ENCODE measurements around the gene DHX58.

Gene DHX58

DNA sequence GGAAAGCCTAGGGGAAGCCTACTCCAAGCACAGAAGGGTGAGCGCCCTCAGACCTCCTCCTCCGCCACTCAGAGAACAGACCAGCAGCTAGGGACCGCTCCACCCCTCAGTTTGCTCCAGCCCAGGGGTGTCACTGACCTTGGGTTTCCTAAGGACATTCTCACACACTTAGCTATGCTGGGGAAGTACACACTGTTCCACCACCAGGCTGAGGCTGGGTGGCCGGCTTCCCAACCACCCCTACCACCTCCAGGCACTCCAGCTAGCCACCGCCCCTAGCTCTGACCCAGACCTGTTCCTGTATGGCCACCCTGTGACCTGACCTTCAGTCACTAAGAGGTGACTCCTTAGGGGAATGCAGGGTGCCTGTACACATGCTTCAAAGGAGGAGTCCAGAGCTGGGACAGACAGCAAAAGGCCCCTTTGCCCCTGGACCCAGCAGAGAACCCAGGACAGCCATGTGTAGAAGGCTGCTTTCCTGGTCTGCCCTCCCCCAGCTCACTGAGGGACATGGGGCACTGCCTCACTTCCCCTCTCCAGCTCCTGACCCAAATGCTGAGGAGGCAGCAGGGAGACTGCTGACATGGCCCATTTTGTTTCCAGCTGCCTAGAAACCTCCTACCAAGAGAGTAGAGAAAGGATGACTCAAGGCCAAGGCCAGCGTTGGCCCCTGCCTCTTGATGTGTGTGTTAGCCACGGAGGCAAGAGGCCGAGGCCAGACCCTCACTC lies 16.8 kb upstream of the DHX58 start:
- DNase-seq (ENCODE audit: low read depth in 3 of 3) = no peak

DNA sequence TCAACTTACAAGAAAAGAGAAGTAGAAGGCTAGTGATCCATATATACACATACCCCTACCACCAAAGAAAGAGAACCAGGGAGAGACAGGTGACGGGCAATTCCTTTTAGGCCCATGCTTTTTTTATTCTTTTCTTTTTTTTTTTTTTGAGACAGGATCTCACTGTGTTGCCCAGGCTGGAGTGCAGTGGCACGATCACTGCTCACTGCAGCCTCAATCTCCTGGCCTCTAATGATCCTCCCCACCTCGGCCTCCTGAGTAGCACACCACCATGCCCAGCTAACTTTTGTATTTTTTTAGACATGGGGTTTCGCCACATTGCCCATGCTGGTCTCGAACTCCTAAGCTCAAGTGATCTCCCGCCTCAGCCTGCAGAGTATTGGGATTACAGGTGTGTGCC lies 14.9 kb upstream of the DHX58 start:
- DNase-seq (ENCODE audit: low read depth in 3 of 3) = no peak

DNA sequence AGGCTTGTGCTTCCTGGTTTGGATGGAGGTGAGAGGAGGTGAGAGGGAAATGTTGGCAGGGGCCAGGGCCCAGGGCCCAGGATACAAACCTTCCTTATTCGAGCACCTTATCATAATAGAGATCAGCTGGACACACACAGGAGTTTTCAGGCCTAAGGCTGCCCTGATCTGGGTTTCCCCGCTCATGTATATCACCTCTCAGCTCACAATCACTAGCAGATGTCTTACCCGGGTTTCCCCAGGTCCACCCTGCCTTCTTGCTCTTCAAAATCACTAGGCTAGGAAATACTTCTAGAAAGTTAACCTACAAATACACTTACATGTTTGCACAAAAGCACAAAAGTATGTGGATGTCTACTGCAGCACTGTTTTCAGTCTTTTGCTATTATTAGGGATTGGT lies 14.3 kb upstream of the DHX58 start:
- DNase-seq (ENCODE audit: low read depth in 3 of 3) = no peak

GRCh38 chr17:42125565-42125964 lies 13.1 kb upstream of the DHX58 start:
- DNase-seq (ENCODE audit: low read depth in 3 of 3) = no peak

- no peak for DNase-seq (ENCODE audit: low read depth in 3 of 3)
These were observed 11.7 kb upstream of the DHX58 start for GRCh38 chr17:42124256-42124655.

DNA sequence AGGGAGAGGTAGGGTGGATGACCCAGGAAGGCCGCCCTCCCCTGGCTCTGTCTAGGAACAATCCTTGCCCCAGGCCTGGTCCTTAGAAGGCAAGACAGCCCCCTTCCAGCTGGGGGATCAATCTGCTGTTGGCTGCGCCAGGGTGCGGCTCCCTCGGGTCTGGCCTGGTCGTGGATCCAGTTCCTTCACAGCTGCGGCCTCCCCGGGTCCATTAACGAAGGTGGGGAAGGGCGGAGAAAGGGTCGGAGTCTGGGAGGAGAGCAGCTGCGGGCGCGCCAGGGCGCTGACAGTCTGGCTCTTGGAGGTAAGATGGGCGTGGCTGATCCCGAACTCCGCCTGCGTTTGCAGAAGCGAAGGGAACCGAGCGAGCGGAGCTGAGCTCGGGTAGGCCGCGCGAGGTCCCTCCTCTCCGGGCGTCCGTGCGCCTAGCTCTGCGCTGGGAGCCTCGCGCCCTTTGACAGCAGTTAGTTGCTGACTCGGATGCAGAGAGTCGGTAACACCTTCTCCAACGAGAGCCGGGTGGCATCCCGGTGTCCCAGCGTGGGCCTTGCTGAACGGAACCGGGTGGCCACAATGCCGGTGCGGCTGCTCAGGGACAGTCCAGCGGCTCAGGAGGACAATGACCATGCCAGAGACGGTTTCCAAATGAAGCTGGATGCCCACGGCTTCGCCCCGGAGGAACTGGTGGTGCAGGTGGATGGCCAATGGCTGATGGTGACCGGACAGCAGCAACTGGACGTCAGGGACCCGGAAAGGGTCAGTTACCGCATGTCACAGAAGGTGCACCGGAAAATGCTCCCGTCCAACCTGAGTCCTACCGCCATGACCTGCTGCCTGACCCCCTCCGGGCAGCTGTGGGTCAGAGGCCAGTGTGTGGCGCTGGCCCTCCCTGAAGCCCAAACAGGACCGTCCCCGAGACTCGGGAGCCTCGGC lies 10.1 kb upstream of the DHX58 start, which contains the start of gene HSPB9:
Gene HSPB9 (plus strand): TSS at position 434 of the 933 bp plus-strand sequence. CDS start 47 bp downstream, at position 481.
- DNase-seq (ENCODE audit: low read depth in 3 of 3) = no peak

GRCh38 chr17:42120770-42121769 lies 8.6 kb upstream of the DHX58 start, which contains the start of gene KAT2A:
Gene KAT2A, minus strand, starts transcription at chr17:42121367. Its CDS starts 63 bp downstream, at chr17:42121304.
- DNase-seq (ENCODE audit: low read depth in 3 of 3) = peak; percentile 57 to 71 (median 64)

GRCh38 chr17:42120161-42120769 lies 7.8 kb upstream of the DHX58 start:
- no peak for DNase-seq (ENCODE audit: low read depth in 3 of 3)

- no peak for DNase-seq (ENCODE audit: low read depth in 3 of 3)
These were observed 6.8 kb upstream of the DHX58 start for GRCh38 chr17:42119301-42119700.

DNA sequence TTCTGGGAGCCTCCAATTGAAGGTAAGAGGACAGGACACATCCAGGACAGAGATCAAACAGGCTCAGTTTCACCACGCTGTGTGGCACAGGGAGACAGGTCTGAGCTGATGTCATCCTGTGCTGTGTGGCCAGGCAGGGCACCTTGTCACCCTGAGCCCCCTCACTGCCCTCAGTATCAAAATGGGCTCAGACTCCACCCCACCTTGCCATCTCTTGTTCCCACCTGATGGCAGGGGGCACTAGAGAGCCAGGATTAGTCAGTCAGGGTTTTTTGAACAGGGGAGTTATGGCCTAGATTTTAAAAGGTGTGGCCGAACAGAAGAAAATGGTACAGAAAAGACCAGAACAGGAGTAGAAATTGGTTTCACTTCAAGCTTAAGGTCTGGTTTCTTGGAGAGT lies 6.0 kb upstream of the DHX58 start:
- peak in 1 of 3 donors; percentile 36 for DNase-seq (ENCODE audit: low read depth in 3 of 3)

GRCh38 chr17:42118126-42118510 lies 5.6 kb upstream of the DHX58 start:
- no peak for DNase-seq (ENCODE audit: low read depth in 3 of 3)

- DNase-seq (ENCODE audit: low read depth in 3 of 3) = no peak
These were observed 5.0 kb upstream of the DHX58 start for GRCh38 chr17:42117397-42118125.

DNA sequence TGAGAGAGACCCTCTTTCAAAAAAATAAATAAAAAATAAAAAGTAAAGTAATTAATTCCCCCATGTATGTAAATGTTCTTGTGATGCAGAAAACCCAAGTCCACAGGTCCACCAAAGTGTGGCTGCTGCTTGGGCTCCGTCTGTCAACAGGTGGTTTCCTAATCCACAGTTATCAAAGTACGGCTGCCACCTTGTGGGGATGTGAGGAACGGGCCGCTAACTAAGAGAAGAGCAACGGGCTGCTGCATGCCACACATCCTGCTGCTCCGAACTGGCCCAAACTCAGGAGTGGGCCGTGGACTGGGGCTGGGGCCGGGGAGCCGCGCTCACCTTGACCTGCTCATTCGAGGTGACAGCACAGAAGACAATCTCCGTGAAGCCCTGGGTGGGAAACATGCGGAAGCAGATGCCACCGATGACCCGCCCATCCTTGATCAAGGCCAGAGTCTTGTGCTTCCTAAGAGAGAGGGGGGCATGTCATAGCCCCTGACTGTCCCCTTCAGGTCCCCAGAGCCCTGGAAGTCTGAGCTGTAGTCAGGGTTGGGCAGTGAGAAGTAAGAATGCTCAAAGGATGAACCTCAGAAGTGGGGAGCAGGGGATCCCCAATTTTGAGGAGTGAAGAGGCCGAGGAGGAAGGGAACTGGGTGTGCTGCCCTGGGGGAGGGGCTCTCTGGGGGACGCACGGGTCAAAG lies 4.3 kb upstream of the DHX58 start:
- peak; percentile 62 to 76 (median 66) for DNase-seq (ENCODE audit: low read depth in 3 of 3)

GRCh38 chr17:42114118-42114517 lies 1.6 kb upstream of the DHX58 start:
- no peak for DNase-seq (ENCODE audit: low read depth in 3 of 3)

DNA sequence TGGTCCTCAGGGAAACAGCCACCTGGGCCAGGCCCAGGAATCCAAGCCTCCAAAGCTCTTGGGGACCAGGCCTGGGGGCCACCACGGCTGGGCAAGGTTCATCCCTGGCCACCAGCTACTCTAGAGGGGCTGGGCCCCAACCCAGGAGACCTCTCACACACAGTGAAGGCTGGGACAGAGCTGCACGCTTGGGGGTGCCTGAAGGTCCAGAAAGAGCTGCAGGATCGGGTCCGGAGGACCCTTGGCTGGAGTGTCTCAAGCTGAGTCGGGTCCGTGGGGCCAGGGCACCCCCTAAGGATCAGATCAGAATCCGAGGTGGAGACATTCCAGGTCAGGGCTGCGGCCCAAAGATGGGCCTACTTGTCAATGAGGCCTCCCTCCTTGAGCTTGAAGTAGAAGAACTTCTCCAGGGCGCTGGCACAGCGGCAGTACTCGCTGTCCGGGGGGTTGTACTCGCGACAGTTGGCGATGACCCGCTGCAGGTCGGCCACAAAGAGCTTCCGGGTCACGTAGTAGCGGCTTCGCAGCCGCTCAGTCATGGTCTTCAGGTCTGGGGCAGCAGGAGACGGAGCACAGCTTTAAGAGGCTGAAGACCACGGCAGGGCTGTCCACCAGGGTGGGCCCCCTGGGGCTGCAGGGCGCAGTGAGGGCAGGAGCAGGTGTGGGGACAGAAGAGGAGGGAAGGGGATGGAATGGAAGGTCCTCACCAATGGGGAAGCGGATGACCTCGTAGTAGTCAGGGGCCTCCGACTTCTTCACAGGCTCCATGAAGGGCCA lies 967 bp upstream of the DHX58 start:
- no peak for DNase-seq (ENCODE audit: low read depth in 3 of 3)

- no peak for DNase-seq (ENCODE audit: low read depth in 3 of 3)
These were observed 503 bp downstream of the DHX58 start for GRCh38 chr17:42111871-42112551.

GRCh38 chr17:42111265-42111636 lies 1.3 kb downstream of the DHX58 start:
- no peak for DNase-seq (ENCODE audit: low read depth in 3 of 3)
